HCT116 (cell line): ENCODE measurements around the gene MATK. TPM values are rescaled to one million over a fixed set of nuclear protein-coding genes. Genes with fewer than 3 reads are reported as not detected.

Experiments used
- ATAC-seq: fragments of 200-7000 bp; cut with Tn5 transposase; 2 replicates; pipeline ENCODE4 v1.9.1; 2020; ENCODE audit warnings: mild to moderate bottlenecking, moderate library complexity
- BruUV-seq: library from RNA; stranded (reverse); fragments of 400-500 nt; replicated peaks from 2 replicates; lab custom pipeline; 2021; lab: Mats Ljungman, UMichigan
- CTCF ChIA-PET: fragments of 300-600 bp; sonication (Branson Sonifier 250); formaldehyde crosslinking; loops from one replicate; lab custom pipeline; 2021; ENCODE audit warnings: antibody characterized with exemption; lab: Charles Lee
- POLR2A ChIA-PET: fragments of 300-600, 350-600 bp; sonication (Branson Sonifier 250); formaldehyde crosslinking; loops from one replicate; lab custom pipeline; 2021; ENCODE audit warnings: antibody characterized with exemption; lab: Charles Lee
- RAD21 ChIA-PET, 2 experiments: fragments of 300-600 bp; sonication (Branson Sonifier 250); formaldehyde crosslinking; loops; one replicate each; lab custom pipeline; 2023; ENCODE audit warnings: low total read pairs in 2 of 2; ENCODE audit not compliant: uncharacterized antibody in 2 of 2, unreplicated experiment in 2 of 2, low non-redundant PET in 1 of 2; lab: Charles Lee
- DNase-seq: peaks from one replicate; pipeline ENCODE4 v3.0.0-alpha.2; 2010; ENCODE audit warnings: low read depth, low spot score
- H2AFZ ChIP-seq: fragments of 200-600 bp; shearing (Covaris generic), sonication (generic); 2 replicates; pipeline ENCODE4 v1.6.1; 2017; ENCODE audit warnings: low read depth, mixed run types, mixed read lengths, antibody characterized with exemption, low read length; ENCODE audit not compliant: poor library complexity, severe bottlenecking
- H3K27ac ChIP-seq: 2 replicates; pipeline ENCODE4 v1.5.1; 2012; ENCODE audit warnings: low read depth, low read length
- H3K27me3 ChIP-seq: fragments of 200-600 bp; sonication (generic); 2 replicates; pipeline ENCODE4 v1.6.1; 2016; ENCODE audit warnings: mixed run types, low read length, mixed read lengths; ENCODE audit not compliant: insufficient read depth
- H3K36me3 ChIP-seq, 2 experiments: fragments of 200-500 bp in 1 of 2; fragments of 200-600 bp in 1 of 2; sonication (Bioruptor generic) in 1 of 2; sonication (generic) in 1 of 2; 2 replicates each; pipeline versions ENCODE4 v1.5.1 to v1.6.1; 2014 to 2016; ENCODE audit warnings: low read length in 2 of 2, inconsistent platforms in 1 of 2, mixed read lengths in 1 of 2, mixed run types in 1 of 2; ENCODE audit not compliant: insufficient read depth in 2 of 2, control insufficient read depth in 1 of 2
- H3K4me1 ChIP-seq, 2 experiments: fragments of 200-600 bp in 1 of 2; sonication (generic) in 1 of 2; 2 replicates each; pipeline versions ENCODE4 v1.5.1 to v1.6.1; 2012 to 2017; ENCODE audit warnings: low read length in 2 of 2, inconsistent platforms in 1 of 2, mild to moderate bottlenecking in 1 of 2, mixed read lengths in 1 of 2, mixed run types in 1 of 2, moderate library complexity in 1 of 2; ENCODE audit not compliant: insufficient read depth in 2 of 2, control insufficient read depth in 1 of 2
- H3K4me2 ChIP-seq: fragments of 200-600 bp; sonication (generic); 2 replicates; pipeline ENCODE4 v1.6.1; 2017; ENCODE audit warnings: mixed run types, low read length, mixed read lengths
- H3K4me3 ChIP-seq, 2 experiments: fragments of 200-600 bp in 1 of 2; sonication (generic) in 1 of 2; replicated peaks in 1 of 2; 2 replicates each; pipeline ENCODE4 v1.5.1; 2011 to 2016; ENCODE audit warnings: low read length in 2 of 2, control low read depth in 1 of 2, low read depth in 1 of 2, mild to moderate bottlenecking in 1 of 2, mixed read lengths in 1 of 2, mixed run types in 1 of 2
- H3K79me2 ChIP-seq: fragments of 200-600 bp; sonication (generic); 2 replicates; pipeline ENCODE4 v1.6.1; 2017; ENCODE audit warnings: mild to moderate bottlenecking, mixed run types, low read length, moderate library complexity, mixed read lengths; ENCODE audit not compliant: insufficient read depth
- H3K9ac ChIP-seq: fragments of 200-600 bp; sonication (generic); 2 replicates; pipeline ENCODE4 v1.6.1; 2016; ENCODE audit warnings: low read length, mixed read lengths
- H3K9me2 ChIP-seq: fragments of 200-600 bp; sonication (generic), shearing (Covaris generic); 2 replicates; pipeline ENCODE4 v1.6.1; 2017; ENCODE audit warnings: mixed run types, mild to moderate bottlenecking, moderate library complexity; ENCODE audit not compliant: insufficient read depth
- H3K9me3 ChIP-seq, 2 experiments: fragments of 200-500 bp in 1 of 2; fragments of 200-600 bp in 1 of 2; sonication (Bioruptor generic) in 1 of 2; sonication (generic) in 1 of 2; 2 replicates each; pipeline ENCODE4 v1.6.1; 2014 to 2017; ENCODE audit warnings: low read length in 2 of 2, mixed read lengths in 2 of 2, inconsistent platforms in 1 of 2, low read depth in 1 of 2, mild to moderate bottlenecking in 1 of 2, mixed run types in 1 of 2, moderate library complexity in 1 of 2; ENCODE audit not compliant: control insufficient read depth in 1 of 2, insufficient read depth in 1 of 2
- H4K20me1 ChIP-seq: fragments of 200-600 bp; sonication (generic), shearing (Covaris generic); 2 replicates; pipeline ENCODE4 v1.6.1; 2017; ENCODE audit warnings: mixed run types, mild to moderate bottlenecking, moderate library complexity; ENCODE audit not compliant: insufficient read depth
- CBX3 ChIP-seq: IDR thresholded peaks from 2 replicates; pipeline ENCODE4 v1.6.1; 2012; ENCODE audit warnings: low read depth
- CTCF ChIP-seq, 3 experiments: fragments of 200-600 bp in 1 of 3; sonication (generic) in 1 of 3; IDR thresholded peaks in 2 of 3; conservative IDR thresholded peaks in 1 of 3; 2 replicates each; pipeline ENCODE4 v1.5.1; 2012 to 2017; ENCODE audit warnings: low read depth in 2 of 3, low read length in 2 of 3, antibody characterized with exemption in 1 of 3, borderline replicate concordance in 1 of 3, control low read depth in 1 of 3, mild to moderate bottlenecking in 1 of 3, mixed read lengths in 1 of 3, mixed run types in 1 of 3, moderate library complexity in 1 of 3; ENCODE audit not compliant: insufficient read depth in 1 of 3
- EGR1 ChIP-seq: IDR thresholded peaks from 2 replicates; pipeline ENCODE4 v1.6.1; 2012; ENCODE audit warnings: low read depth
- ELF1 ChIP-seq: IDR thresholded peaks from 2 replicates; pipeline ENCODE4 v1.6.1; 2012; ENCODE audit warnings: low read depth, borderline replicate concordance
- EZH2 ChIP-seq: fragments of 200-600 bp; sonication (generic); IDR thresholded peaks from 2 replicates; pipeline ENCODE4 v1.6.1; 2017; ENCODE audit warnings: antibody characterized with exemption, mixed run types
- EZH2phosphoT487 ChIP-seq: fragments of 200-600 bp; IDR thresholded peaks from 2 replicates; pipeline ENCODE4 v1.6.1; 2018; ENCODE audit warnings: antibody characterized with exemption, borderline replicate concordance
- FOSL1 ChIP-seq: IDR thresholded peaks from 2 replicates; pipeline ENCODE4 v1.6.1; 2012; ENCODE audit warnings: low read depth
- RAD21 ChIP-seq: IDR thresholded peaks from 2 replicates; pipeline ENCODE4 v1.6.1; 2012; ENCODE audit warnings: low read depth, mild to moderate bottlenecking
- ZBTB33 ChIP-seq: IDR thresholded peaks from 2 replicates; pipeline ENCODE4 v1.6.1; 2011; ENCODE audit warnings: mild to moderate bottlenecking, low read length, moderate library complexity; ENCODE audit not compliant: insufficient replicate concordance; ENCODE audit errors: extremely low read depth
- ZFX ChIP-seq: fragments of 450-650 bp; IDR thresholded peaks from 2 replicates; pipeline ENCODE4 v1.6.1; 2017
- ZNF274 ChIP-seq: fragments of 200-500 bp; sonication (Bioruptor generic); IDR thresholded peaks from 2 replicates; pipeline ENCODE4 v1.6.1; 2014; ENCODE audit warnings: mild to moderate bottlenecking, low read depth, low read length, inconsistent platforms
- intact Hi-C: fragments of 100-400 bp; cut with micrococcal nuclease; formaldehyde crosslinking; loops from 2 replicates; pipeline ENCODE4 v1.10.0; 2022
- total RNA-seq: library from RNA; stranded (reverse); gene quantifications from one replicate; pipeline ENCODE4 v1.2.1, GENCODE V29; 2021; ENCODE audit not compliant: unreplicated experiment

MATK gene
- total RNA-seq, 1 experiment from 2014 or later = not detected

- TF ChIP-seq RAD21 (no peak), EZH2phosphoT487 (no peak), FOSL1 (no peak), ZNF274 (no peak), EZH2 (no peak), ZFX (no peak), CTCF (IDR thresholded peaks at IDR 0.05 in 2 of 3, conservative IDR thresholded peaks at IDR 0.05 in 1 of 3; ENCODE audit: borderline replicate concordance in 1 of 3, insufficient read depth in 1 of 3, low read depth in 2 of 3, low read length in 2 of 3) (no peak), ELF1 (no peak)
These were observed 14.2 kb downstream of the MATK start, which contains the start of gene RAX2 (continued) for GRCh38 chr19:3771906-3772455.

GRCh38 chr19:3771000-3771905, 14.9 kb downstream of the MATK start:
- intact Hi-C loops = no loop called here
- H3K9ac ChIP-seq = no peak overlapping the region
- H3K9me2 ChIP-seq = no peaks in the 10 kb centered on the region
- no peak for ATAC-seq
- no peaks in the 10 kb centered on the region for H3K4me1 ChIP-seq
- no peaks in the 10 kb centered on the region for H3K27me3 ChIP-seq
- ChIA-PET CTCF (interaction anchor here (1.2 kb wide), 1 partner anchor 217 kb away, joined by 3 read pairs; no protein-coding TSS in a partner anchor), RAD21 (no interaction called here)
- no peak overlapping the region for H2AFZ ChIP-seq
- no peak for TF ChIP-seq ZFX
- TF ChIP-seq RAD21 = no peak
- TF ChIP-seq EGR1 = no peak
- TF ChIP-seq ZBTB33 = no peak
- no peak for TF ChIP-seq CBX3
- TF ChIP-seq, all 23 proteins: peak for 0
- DNase-seq = no peak
- no peak overlapping the region for H3K4me2 ChIP-seq
- no peaks in the 10 kb centered on the region; a peak in 2 of 4 replicates for H3K36me3 ChIP-seq
- no peaks in the 10 kb centered on the region for H3K9me3 ChIP-seq
- no TSS peak for BruUV-seq
- H3K4me3 ChIP-seq = no peak overlapping the region
- no peaks in the 10 kb centered on the region for H3K79me2 ChIP-seq
- H3K27ac ChIP-seq = no peak overlapping the region
- POLR2A ChIA-PET = no interaction called here
- H4K20me1 ChIP-seq = no peaks in the 10 kb centered on the region
